Activated naive CD8-positive, alpha-beta T cell treated with anti-CD3 and anti-CD28 coated beads, Interleukin-2, amount 10 ng/mL, durations not matched to agents 7 days and 5 days (primary cell): Measurements from ENCODE around the gene GTPBP4. TPM values are rescaled to one million over a fixed set of nuclear protein-coding genes. Genes with fewer than 3 reads are reported as not detected.
"Not testable (repeated sequence)": the region's sequence is repeated elsewhere in the genome, so short reads cannot be mapped to it uniquely, and the experiment has no call there.

Experiments
- ATAC-seq: fragments of 150-1000 bp; cut with Tn5 transposase; one replicate; pipeline ENCODE4 v1.10.0; 2021; ENCODE audit warnings: low read depth, moderate library complexity
- POLR2A ChIA-PET: fragments of 350-600 bp; sonication (Branson Sonifier 250); formaldehyde crosslinking; loops from one replicate; lab custom pipeline; 2021; ENCODE audit warnings: antibody characterized with exemption; lab: Charles Lee
- DNase-seq: peaks from one replicate; pipeline ENCODE4 v3.0.0; 2021
- H3K27ac Mint-ChIP-seq: one replicate; pipeline ENCODE4 v1.8.0; 2022; ENCODE audit warnings: mild to moderate bottlenecking, mixed read lengths
- H3K27me3 Mint-ChIP-seq: one replicate; pipeline ENCODE4 v1.8.0; 2022; ENCODE audit warnings: mild to moderate bottlenecking, moderate library complexity, mixed read lengths
- H3K36me3 Mint-ChIP-seq: one replicate; pipeline ENCODE4 v1.8.0; 2021; ENCODE audit warnings: mild to moderate bottlenecking, mixed read lengths
- H3K4me1 Mint-ChIP-seq: one replicate; pipeline ENCODE4 v1.8.0; 2021; ENCODE audit warnings: mixed read lengths
- H3K4me3 Mint-ChIP-seq: one replicate; pipeline ENCODE4 v1.8.0; 2022; ENCODE audit warnings: mild to moderate bottlenecking, moderate library complexity, mixed read lengths
- H3K9me3 Mint-ChIP-seq: one replicate; pipeline ENCODE4 v1.8.0; 2021; ENCODE audit warnings: mixed read lengths
- total RNA-seq, 2 experiments: library from RNA; stranded (reverse); gene quantifications; one replicate each; pipeline ENCODE4 v1.2.3, GENCODE V29; 2021

The GTPBP4 gene
- total RNA-seq, 2 experiments from 2014 or later, result 58.6 to 61.1 TPM

- POLR2A ChIA-PET, result interaction anchor here (0.7 kb wide), 1 partner anchor 15 kb away, joined by 3 read pairs; the partner anchor contains the start of gene IDI1
- ATAC-seq (no peak), DNase-seq (no peak)
- H3K4me3 Mint-ChIP-seq, result no peak overlapping the region
- H3K36me3 Mint-ChIP-seq, result peaks cover 5% of the 10 kb centered on the region
- H3K27me3 Mint-ChIP-seq, result no peaks in the 10 kb centered on the region
- H3K9me3 Mint-ChIP-seq, result no peaks in the 10 kb centered on the region
- peaks cover 1% of the 10 kb centered on the region for H3K4me1 Mint-ChIP-seq
- H3K27ac Mint-ChIP-seq, result no peak overlapping the region
These were observed 45.4 kb downstream of the GTPBP4 start for GRCh38 chr10:1033601-1034000.

DNA sequence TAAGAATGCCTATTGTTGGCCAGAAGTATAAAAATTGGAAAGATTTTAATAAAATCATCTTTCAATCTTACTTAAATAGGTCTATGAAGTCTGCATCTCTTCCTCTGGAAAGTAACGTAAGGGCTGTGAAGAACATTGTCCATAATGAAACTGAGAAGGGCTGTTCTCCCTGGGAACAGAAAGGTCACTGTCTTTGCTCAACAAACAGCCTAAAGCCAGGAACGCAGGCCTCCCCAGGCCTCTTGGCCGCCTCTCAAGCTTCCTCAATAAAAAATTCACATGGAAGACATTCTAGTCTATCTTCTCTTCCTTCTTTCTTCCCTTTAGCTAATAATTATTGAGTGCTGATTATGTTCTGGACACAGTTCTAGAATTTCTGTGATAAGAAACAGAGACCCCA lies 46.5 kb downstream of the GTPBP4 start:
- H3K36me3 Mint-ChIP-seq, result peaks cover 5% of the 10 kb centered on the region
- ATAC-seq (no peak), DNase-seq (no peak)
- H3K4me3 Mint-ChIP-seq, result no peak overlapping the region
- no peaks in the 10 kb centered on the region for H3K9me3 Mint-ChIP-seq
- no peaks in the 10 kb centered on the region for H3K27me3 Mint-ChIP-seq
- POLR2A ChIA-PET, result interaction anchor here (1.0 kb wide), 1 partner anchor 8 kb away, joined by 3 read pairs; no protein-coding TSS in a partner anchor
- peaks cover 1% of the 10 kb centered on the region for H3K4me1 Mint-ChIP-seq
- H3K27ac Mint-ChIP-seq, result no peak overlapping the region

DNA sequence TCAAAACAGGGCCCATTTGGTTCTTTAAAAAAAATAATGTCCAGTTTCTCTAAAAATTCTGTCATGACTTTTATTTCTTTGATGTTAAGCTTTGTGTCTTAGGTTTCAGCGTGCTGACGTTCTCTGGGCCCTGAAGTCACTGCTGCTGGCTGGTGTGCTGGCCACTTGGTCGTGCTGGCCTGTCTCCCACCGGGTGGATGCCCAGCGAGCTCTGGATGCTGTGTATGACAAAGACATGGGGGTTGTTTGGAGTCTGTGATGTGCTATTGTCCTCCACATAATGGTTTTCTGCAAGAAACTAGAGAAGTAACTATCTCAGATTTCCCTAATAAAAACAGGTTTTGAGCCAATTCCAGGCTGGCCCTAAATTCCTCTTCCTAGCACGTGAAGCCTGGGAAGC lies 47.0 kb downstream of the GTPBP4 start:
- H3K4me1 Mint-ChIP-seq, result peaks cover 3% of the 10 kb centered on the region
- no peak overlapping the region for H3K27ac Mint-ChIP-seq
- no peaks in the 10 kb centered on the region for H3K27me3 Mint-ChIP-seq
- no peak overlapping the region for H3K4me3 Mint-ChIP-seq
- H3K36me3 Mint-ChIP-seq, result peaks cover 8% of the 10 kb centered on the region
- H3K9me3 Mint-ChIP-seq, result no peaks in the 10 kb centered on the region
- POLR2A ChIA-PET, result interaction anchor here (1.0 kb wide), 1 partner anchor 8 kb away, joined by 3 read pairs; no protein-coding TSS in a partner anchor
- DNase-seq (no peak), ATAC-seq (no peak)

GRCh38 chr10:1036341-1036791 lies 48.1 kb downstream of the GTPBP4 start:
- H3K27ac Mint-ChIP-seq, result peak overlapping the region; percentile 49
- peaks cover 6% of the 10 kb centered on the region for H3K4me1 Mint-ChIP-seq
- H3K9me3 Mint-ChIP-seq, result no peaks in the 10 kb centered on the region
- ATAC-seq (no peak), DNase-seq (no peak)
- H3K36me3 Mint-ChIP-seq, result peaks cover 15% of the 10 kb centered on the region
- POLR2A ChIA-PET, result interaction anchor here (0.9 kb wide), 1 partner anchor 59 kb away, joined by 3 read pairs; no protein-coding TSS in a partner anchor
- H3K27me3 Mint-ChIP-seq, result no peaks in the 10 kb centered on the region
- H3K4me3 Mint-ChIP-seq, result no peak overlapping the region

DNA sequence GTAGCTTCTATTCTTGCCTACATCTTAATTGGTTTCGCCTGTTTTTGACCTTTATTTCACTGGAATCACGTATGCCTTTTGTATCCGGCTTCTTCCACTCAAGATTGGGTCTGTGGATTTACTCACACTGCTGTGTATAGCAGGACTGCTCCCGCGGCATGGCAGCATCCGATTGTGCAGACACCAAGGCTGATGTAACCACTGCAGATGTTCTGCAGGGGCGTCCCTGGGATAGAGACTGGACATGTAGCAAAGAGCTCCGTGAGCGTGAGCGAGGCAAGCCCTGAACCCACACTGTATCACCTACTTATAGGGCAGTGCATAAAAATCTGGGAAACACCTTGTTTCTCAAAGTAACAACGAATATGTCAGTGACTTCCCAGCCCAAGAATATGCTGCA lies 48.9 kb downstream of the GTPBP4 start:
- Mint-ChIP-seq H3K9me3 (no peaks in the 10 kb centered on the region), H3K4me3 (no peak overlapping the region), H3K27me3 (no peaks in the 10 kb centered on the region), H3K36me3 (peaks cover 15% of the 10 kb centered on the region), H3K27ac (peak overlapping the region; percentile 49), H3K4me1 (peaks cover 7% of the 10 kb centered on the region)
- no peak for ATAC-seq
- no peak for DNase-seq
- POLR2A ChIA-PET, result interaction anchor here (0.9 kb wide), 1 partner anchor 60 kb away, joined by 3 read pairs; no protein-coding TSS in a partner anchor

DNA sequence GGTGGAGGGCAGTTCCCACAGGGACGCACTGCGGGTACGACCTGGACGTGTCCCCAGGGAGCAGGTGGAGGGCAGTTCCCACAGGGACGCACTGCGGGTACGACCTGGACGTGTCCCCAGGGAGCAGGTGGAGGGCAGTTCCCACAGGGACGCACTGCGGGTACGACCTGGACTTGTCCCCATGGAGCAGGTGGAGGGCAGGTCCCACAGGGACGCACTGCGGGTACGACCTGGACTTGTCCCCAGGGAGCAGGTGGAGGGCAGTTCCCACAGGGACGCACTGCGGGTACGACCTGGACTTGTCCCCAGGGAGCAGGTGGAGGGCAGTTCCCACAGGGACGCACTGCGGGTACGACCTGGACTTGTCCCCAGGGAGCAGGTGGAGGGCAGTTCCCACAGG lies 50.5 kb downstream of the GTPBP4 start:
- H3K27me3 Mint-ChIP-seq, H3K9me3 Mint-ChIP-seq, H3K4me3 Mint-ChIP-seq, ATAC-seq, H3K27ac Mint-ChIP-seq, DNase-seq, POLR2A ChIA-PET: not testable (repeated sequence)
- peaks cover 15% of the 10 kb centered on the region for H3K4me1 Mint-ChIP-seq
- H3K36me3 Mint-ChIP-seq, result peaks cover 22% of the 10 kb centered on the region

DNA sequence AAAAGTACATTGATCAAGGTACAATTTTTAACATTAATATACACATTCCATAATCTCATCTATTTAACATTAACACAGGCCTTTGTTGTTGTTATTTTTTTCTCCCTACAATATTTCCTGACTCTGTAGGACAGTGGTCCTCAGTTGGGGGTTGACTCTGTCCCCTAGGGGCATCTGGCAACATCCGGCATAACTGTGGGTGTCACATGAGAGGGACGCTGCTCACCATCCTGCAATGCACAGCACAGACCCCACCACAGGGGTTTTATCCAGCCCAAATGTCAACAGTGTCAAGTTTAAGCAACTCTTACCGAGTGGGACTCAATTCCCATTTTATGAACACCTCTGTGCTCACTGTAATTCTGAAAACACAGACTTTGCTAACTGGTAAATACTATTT lies 51.9 kb downstream of the GTPBP4 start:
- POLR2A ChIA-PET, result no interaction called here
- Mint-ChIP-seq H3K27ac (peak overlapping the region; percentile 43), H3K36me3 (peaks cover 30% of the 10 kb centered on the region), H3K4me1 (peaks cover 28% of the 10 kb centered on the region), H3K9me3 (no peaks in the 10 kb centered on the region), H3K4me3 (no peak overlapping the region), H3K27me3 (no peaks in the 10 kb centered on the region)
- ATAC-seq (no peak), DNase-seq (no peak)

- no peak for ATAC-seq
- Mint-ChIP-seq H3K27me3 (no peaks in the 10 kb centered on the region), H3K27ac (no peak overlapping the region), H3K36me3 (peaks cover 39% of the 10 kb centered on the region), H3K4me1 (peaks cover 37% of the 10 kb centered on the region), H3K4me3 (no peak overlapping the region), H3K9me3 (no peaks in the 10 kb centered on the region)
- POLR2A ChIA-PET, result no interaction called here
- DNase-seq, result no peak
These were observed 53.3 kb downstream of the GTPBP4 start for GRCh38 chr10:1041514-1041913.

DNA sequence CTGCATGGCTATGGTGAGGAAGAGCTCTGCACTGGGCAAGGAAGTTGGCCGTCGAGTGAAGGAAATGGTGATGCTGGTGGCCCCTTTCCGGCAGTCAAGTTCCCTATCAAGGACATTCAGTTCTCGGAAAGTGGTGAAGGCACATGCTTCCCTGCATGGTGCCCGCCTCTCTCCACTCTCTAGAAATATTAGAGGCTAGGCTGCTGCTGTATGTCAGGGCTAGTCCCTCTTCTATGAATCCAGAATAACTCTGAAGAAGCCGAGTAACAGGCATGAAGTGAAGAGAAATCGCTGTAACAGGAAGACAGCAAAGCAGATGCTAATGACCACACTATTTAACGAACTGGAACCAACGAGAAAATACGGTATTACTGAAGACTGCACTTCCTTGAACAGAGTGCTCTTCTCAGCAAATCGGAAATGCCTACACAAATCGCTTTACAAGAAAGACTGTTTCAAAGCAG lies 55.3 kb downstream of the GTPBP4 start:
- DNase-seq (no peak), ATAC-seq (peak; percentile 55)
- Mint-ChIP-seq H3K27ac (peak overlapping the region; percentile 91), H3K4me3 (peak overlapping the region; percentile 79), H3K4me1 (peaks cover 42% of the 10 kb centered on the region), H3K27me3 (no peaks in the 10 kb centered on the region), H3K9me3 (no peaks in the 10 kb centered on the region), H3K36me3 (peaks cover 41% of the 10 kb centered on the region)
- POLR2A ChIA-PET, result interaction anchor here (1.0 to 2.8 kb wide), 3 partner anchors 8 to 112 kb away, joined by 3 to 15 read pairs (median 4); partner anchors contain the start of genes LARP4B and WDR37

- no peaks in the 10 kb centered on the region for H3K9me3 Mint-ChIP-seq
- ATAC-seq (no peak), DNase-seq (no peak)
- H3K27me3 Mint-ChIP-seq, result no peaks in the 10 kb centered on the region
- peak overlapping the region; percentile 79 for H3K4me3 Mint-ChIP-seq
- peaks cover 41% of the 10 kb centered on the region for H3K36me3 Mint-ChIP-seq
- POLR2A ChIA-PET, result interaction anchor here (1.0 to 2.8 kb wide), 3 partner anchors 12 to 113 kb away, joined by 4 to 15 read pairs (median 5); partner anchors contain the start of genes LARP4B and WDR37
- peaks cover 42% of the 10 kb centered on the region for H3K4me1 Mint-ChIP-seq
- H3K27ac Mint-ChIP-seq, result peak overlapping the region; percentile 91
These were observed 55.9 kb downstream of the GTPBP4 start for GRCh38 chr10:1044146-1044545.

DNA sequence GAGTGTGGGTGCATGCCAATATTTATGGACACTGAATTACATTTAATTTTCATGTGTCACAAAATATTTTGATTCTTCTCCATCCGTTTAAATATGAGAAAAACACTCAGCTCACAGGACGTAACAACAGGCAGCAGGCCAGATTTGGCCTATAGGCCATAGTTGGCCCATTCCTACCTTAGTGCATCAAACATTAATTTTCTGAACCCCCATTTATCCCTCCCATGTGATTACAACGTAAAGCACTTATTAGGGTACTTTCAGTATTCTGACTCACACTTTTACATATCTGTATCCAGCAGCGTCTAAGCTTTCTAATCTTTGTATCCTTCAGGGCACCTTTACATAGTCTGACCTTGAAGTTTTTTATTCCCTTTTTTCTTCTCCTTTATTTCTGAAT lies 56.7 kb downstream of the GTPBP4 start:
- no peaks in the 10 kb centered on the region for H3K27me3 Mint-ChIP-seq
- peak overlapping the region; percentile 91 for H3K27ac Mint-ChIP-seq
- H3K36me3 Mint-ChIP-seq, result peaks cover 41% of the 10 kb centered on the region
- DNase-seq (no peak), ATAC-seq (no peak)
- H3K9me3 Mint-ChIP-seq, result no peaks in the 10 kb centered on the region
- H3K4me3 Mint-ChIP-seq, result peak overlapping the region; percentile 79
- POLR2A ChIA-PET, result interaction anchor here (0.9 to 2.8 kb wide), 3 partner anchors 11 to 18 kb away, joined by 4 to 15 read pairs (median 5); partner anchors contain the start of gene WDR37
- peaks cover 42% of the 10 kb centered on the region for H3K4me1 Mint-ChIP-seq

- Mint-ChIP-seq H3K36me3 (peaks cover 37% of the 10 kb centered on the region), H3K4me3 (peak overlapping the region; percentile 79), H3K4me1 (peaks cover 40% of the 10 kb centered on the region), H3K9me3 (no peaks in the 10 kb centered on the region), H3K27me3 (no peaks in the 10 kb centered on the region), H3K27ac (peak overlapping the region; percentile 91)
- ATAC-seq (no peak), DNase-seq (no peak)
- POLR2A ChIA-PET, result interaction anchor here (0.9 to 2.8 kb wide), 3 partner anchors 10 to 18 kb away, joined by 4 to 15 read pairs (median 5); partner anchors contain the start of gene WDR37
These were observed 57.2 kb downstream of the GTPBP4 start for GRCh38 chr10:1045415-1045814.

DNA sequence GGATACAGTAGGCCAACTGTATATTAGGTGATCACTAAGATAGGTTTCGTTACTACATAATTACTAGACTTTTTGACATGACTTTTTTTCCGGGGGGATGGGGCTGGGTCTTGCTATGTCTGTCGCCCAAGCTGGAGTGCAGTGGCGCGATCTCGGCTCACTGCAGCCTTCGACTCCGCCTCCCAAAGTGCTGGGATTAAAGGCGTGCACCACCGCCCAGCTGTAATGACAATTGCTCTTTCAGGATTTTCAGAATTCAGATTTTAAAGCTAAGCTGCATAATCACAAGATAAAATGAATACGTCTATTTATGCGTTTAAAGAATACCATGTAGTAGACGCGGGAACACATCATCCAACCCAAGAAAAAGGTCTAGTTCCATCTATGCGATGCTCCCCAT lies 59.7 kb downstream of the GTPBP4 start:
- Mint-ChIP-seq H3K27me3 (no peaks in the 10 kb centered on the region), H3K4me3 (peak overlapping the region; percentile 95), H3K36me3 (peaks cover 41% of the 10 kb centered on the region), H3K27ac (peak overlapping the region; percentile 97), H3K4me1 (peaks cover 55% of the 10 kb centered on the region), H3K9me3 (no peaks in the 10 kb centered on the region)
- no peak for ATAC-seq
- POLR2A ChIA-PET, result interaction anchor here (0.6 to 2.9 kb wide), 6 partner anchors 10 to 122 kb away, joined by 3 to 17 read pairs (median 7); partner anchors contain the start of genes GTPBP4 and LARP4B
- no peak for DNase-seq

- peak overlapping the region; percentile 95 for H3K4me3 Mint-ChIP-seq
- H3K36me3 Mint-ChIP-seq, result peaks cover 40% of the 10 kb centered on the region
- peaks cover 53% of the 10 kb centered on the region for H3K4me1 Mint-ChIP-seq
- POLR2A ChIA-PET, result interaction anchor here (0.6 to 2.9 kb wide), 13 partner anchors 9 to 912 kb away, joined by 3 to 17 read pairs (median 5); partner anchors contain the start of genes GTPBP4 and LARP4B
- H3K27me3 Mint-ChIP-seq, result no peaks in the 10 kb centered on the region
- H3K27ac Mint-ChIP-seq, result peak overlapping the region; percentile 97
- no peaks in the 10 kb centered on the region for H3K9me3 Mint-ChIP-seq
- DNase-seq (no peak), ATAC-seq (peak; percentile 1)
These were observed 60.1 kb downstream of the GTPBP4 start for GRCh38 chr10:1048349-1048731.
